Ishikawa (cell line): Measurements from ENCODE around the gene CYBA.

ENCODE experiments used
- EP300 ChIP-seq: IDR thresholded peaks from 2 replicates; pipeline ENCODE4 v1.6.1; 2012; ENCODE audit warnings: borderline replicate concordance
- REST ChIP-seq: IDR thresholded peaks from 2 replicates; pipeline ENCODE4 v1.6.1; 2012; ENCODE audit warnings: low read depth, mild to moderate bottlenecking
- YY1 ChIP-seq: IDR thresholded peaks from 2 replicates; pipeline ENCODE4 v1.6.1; 2012; ENCODE audit warnings: low read depth

- no peak for TF ChIP-seq YY1
- TF ChIP-seq REST, result no peak
- no peak for TF ChIP-seq EP300
Measured at GRCh38 chr16:88688013-88688778, 37.3 kb upstream of the CYBA start.
